Fibroblast of lung (primary cell): ENCODE measurements around the gene IL32.
"Not testable (repeated sequence)": the region's sequence is repeated elsewhere in the genome, so short reads cannot be mapped to it uniquely, and the experiment has no call there.

Source experiments
- CTCF ChIP-seq, 2 donors: IDR thresholded peaks in 1 of 2; conservative IDR thresholded peaks in 1 of 2; 1 replicate in 1 of 2; 2 replicates in 1 of 2; pipeline ENCODE4 v1.5.1; 2011 to 2012; ENCODE audit warnings: low read length in 2 of 2, control low read depth in 1 of 2, inconsistent platforms in 1 of 2, low read depth in 1 of 2, mild to moderate bottlenecking in 1 of 2
- EZH2 ChIP-seq: IDR thresholded peaks from 2 replicates; pipeline ENCODE4 v1.5.1; 2012; ENCODE audit warnings: low read length, control low read depth, mild to moderate bottlenecking; ENCODE audit errors: missing control alignments

- not testable (repeated sequence) for TF ChIP-seq CTCF (conservative IDR thresholded peaks at IDR 0.05 in 1 of 2, IDR thresholded peaks at IDR 0.05 in 1 of 2; ENCODE audit: low read depth in 1 of 2, low read length in 2 of 2); EZH2
Measured at GRCh38 chr16:3081957-3082356, 16.5 kb downstream of the IL32 start.
